ENCODE measurements around the gene SUCLG2. TPM values are rescaled to one million over a fixed set of nuclear protein-coding genes. Genes with fewer than 3 reads are reported as not detected.
"Not testable (repeated sequence)": the region's sequence is repeated elsewhere in the genome, so short reads cannot be mapped to it uniquely, and the experiment has no call there.

The SUCLG2 gene
- total RNA-seq, 4 donors from 2014 or later: 38.7 to 42.9 (median 41.3) TPM

DNA sequence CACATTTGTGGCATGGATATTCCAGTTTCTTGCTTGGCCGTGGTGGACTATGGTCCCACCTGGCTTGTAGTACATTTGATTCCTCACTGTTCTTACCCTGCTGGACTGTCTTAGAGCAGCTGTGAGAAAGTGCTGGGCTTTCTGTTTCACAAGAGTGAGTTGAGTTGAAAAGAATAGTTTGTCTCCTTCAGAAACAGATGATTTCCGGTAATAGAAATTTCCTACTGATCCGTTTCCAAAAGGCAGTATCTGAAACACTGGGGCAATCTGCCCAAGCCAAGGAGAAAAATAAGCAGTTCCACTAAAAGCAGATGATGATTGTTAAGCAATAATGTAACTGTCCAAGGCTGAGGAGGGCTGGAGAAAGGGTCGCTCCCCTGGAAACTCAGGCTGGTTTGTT is 96.0 kb downstream of the SUCLG2 start:
- no peak overlapping the region for H3K4me3 ChIP-seq (ENCODE audit: low read depth, poor library complexity, severe bottlenecking)
- intact Hi-C loops (cut with DNase I; ENCODE audit: low total_unique reads): no loop called here
- no peak for TF ChIP-seq POLR2A (IDR thresholded peaks at IDR 0.05)
- TF ChIP-seq, protein P1, sequence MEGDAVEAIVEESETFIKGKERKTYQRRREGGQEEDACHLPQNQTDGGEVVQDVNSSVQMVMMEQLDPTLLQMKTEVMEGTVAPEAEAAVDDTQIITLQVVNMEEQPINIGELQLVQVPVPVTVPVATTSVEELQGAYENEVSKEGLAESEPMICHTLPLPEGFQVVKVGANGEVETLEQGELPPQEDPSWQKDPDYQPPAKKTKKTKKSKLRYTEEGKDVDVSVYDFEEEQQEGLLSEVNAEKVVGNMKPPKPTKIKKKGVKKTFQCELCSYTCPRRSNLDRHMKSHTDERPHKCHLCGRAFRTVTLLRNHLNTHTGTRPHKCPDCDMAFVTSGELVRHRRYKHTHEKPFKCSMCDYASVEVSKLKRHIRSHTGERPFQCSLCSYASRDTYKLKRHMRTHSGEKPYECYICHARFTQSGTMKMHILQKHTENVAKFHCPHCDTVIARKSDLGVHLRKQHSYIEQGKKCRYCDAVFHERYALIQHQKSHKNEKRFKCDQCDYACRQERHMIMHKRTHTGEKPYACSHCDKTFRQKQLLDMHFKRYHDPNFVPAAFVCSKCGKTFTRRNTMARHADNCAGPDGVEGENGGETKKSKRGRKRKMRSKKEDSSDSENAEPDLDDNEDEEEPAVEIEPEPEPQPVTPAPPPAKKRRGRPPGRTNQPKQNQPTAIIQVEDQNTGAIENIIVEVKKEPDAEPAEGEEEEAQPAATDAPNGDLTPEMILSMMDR (IDR thresholded peaks at IDR 0.05): no peak
- 69 to 73% methylated on average over 4 of the region's 4 CpGs for WGBS, 2 donors
- DNase-seq (ENCODE audit: low spot score in 2 of 2): peak in 1 of 2 donors; percentile 30

DNA sequence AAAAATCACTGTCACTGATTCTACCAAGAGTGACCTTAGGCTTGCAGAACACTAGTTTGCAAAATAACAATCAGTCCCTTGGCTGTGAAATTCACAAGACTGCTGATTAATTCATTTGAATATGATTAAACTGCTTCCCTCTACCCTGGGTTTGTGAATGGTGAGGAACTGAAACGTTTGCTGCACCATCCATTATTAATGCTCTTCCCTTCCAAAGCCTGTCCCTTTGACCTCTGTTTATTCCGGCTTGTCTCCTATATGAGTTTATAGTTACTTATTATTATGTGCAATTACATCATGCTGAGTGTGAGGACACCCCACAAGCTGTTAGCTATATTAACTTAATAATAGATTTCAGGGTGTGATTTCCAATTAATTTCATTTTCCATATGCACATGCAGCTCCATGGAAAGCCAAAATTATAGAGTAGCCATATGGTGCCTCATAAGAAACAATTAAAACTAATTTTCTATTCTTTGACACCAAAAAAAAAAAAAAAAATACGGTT is 96.5 kb downstream of the SUCLG2 start:
- intact Hi-C loops (cut with DNase I; ENCODE audit: low total_unique reads): no loop called here
- TF ChIP-seq POLR2A (IDR thresholded peaks at IDR 0.05): no peak
- TF ChIP-seq, protein P1 (IDR thresholded peaks at IDR 0.05): no peak
- DNase-seq (ENCODE audit: low spot score in 2 of 2): no peak
- H3K4me3 ChIP-seq (ENCODE audit: low read depth, poor library complexity, severe bottlenecking): no peak overlapping the region
- 80 to 83% methylated on average over 3 of the region's 3 CpGs for WGBS, 2 donors

DNA sequence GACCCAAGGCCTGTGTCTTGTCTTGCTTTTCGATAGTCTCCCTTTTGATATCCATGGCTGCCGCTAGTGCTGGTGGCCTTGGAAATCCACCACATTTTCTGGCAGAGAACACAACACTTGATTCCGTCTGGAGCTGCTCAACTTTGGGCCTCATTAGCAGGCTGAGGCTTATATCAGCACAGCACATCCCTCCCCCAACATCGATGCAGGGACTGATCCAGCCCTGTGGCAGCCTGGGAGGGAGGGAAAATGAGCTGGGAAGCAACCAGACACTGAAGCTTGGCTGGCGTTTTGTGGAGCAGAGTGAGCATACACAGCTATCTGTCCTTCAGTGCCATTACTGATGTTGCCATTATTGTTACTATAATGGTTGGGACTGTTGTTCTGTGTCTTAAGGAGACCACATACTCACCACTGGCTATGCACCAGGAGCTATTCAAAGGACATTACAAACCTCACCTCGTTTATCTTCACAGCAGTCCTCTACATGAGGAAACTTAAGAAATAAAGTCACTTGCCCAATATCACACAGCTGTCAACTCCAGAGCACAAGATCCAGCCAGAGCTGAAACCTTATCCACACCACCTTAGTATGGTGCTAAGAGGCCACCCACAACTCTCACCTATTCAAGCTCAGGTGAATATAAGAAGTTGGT is 102.9 kb downstream of the SUCLG2 start:
- no peak for TF ChIP-seq POLR2A (IDR thresholded peaks at IDR 0.05)
- TF ChIP-seq, protein P1 (IDR thresholded peaks at IDR 0.05): no peak
- intact Hi-C loops (cut with DNase I; ENCODE audit: low total_unique reads): no loop called here
- no peak for DNase-seq (ENCODE audit: low spot score in 2 of 2)
- WGBS, 2 donors: 79 to 81% methylated on average over 6 of the region's 6 CpGs
- H3K4me3 ChIP-seq (ENCODE audit: low read depth, poor library complexity, severe bottlenecking): no peak overlapping the region

DNA sequence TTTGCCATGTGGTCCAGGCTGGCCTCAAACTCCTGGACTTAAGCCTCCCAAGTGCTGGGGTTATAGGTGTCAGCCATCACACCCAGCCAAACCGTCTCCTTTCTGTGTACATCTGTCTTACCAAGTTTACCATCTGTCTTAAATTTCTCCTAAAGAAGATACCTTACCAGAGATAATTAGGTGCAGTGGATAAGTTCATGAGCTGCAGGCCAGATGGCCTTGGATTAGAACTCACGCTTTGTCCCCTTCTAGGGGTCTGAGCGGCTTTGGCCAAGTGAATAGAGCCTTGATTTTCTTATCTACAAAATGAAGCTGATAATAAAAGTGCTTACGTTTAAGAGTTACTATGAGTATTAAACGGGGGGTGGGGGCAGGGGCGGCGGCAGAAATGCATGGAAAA is 103.9 kb downstream of the SUCLG2 start:
- 96 to 98% methylated on average over 7 of the region's 7 CpGs for WGBS, 2 donors
- DNase-seq (ENCODE audit: low spot score in 2 of 2): no peak
- TF ChIP-seq, protein P1 (IDR thresholded peaks at IDR 0.05): no peak
- no peak for TF ChIP-seq POLR2A (IDR thresholded peaks at IDR 0.05)
- H3K4me3 ChIP-seq (ENCODE audit: low read depth, poor library complexity, severe bottlenecking): no peak overlapping the region
- intact Hi-C loops (cut with DNase I; ENCODE audit: low total_unique reads): no loop called here

DNA sequence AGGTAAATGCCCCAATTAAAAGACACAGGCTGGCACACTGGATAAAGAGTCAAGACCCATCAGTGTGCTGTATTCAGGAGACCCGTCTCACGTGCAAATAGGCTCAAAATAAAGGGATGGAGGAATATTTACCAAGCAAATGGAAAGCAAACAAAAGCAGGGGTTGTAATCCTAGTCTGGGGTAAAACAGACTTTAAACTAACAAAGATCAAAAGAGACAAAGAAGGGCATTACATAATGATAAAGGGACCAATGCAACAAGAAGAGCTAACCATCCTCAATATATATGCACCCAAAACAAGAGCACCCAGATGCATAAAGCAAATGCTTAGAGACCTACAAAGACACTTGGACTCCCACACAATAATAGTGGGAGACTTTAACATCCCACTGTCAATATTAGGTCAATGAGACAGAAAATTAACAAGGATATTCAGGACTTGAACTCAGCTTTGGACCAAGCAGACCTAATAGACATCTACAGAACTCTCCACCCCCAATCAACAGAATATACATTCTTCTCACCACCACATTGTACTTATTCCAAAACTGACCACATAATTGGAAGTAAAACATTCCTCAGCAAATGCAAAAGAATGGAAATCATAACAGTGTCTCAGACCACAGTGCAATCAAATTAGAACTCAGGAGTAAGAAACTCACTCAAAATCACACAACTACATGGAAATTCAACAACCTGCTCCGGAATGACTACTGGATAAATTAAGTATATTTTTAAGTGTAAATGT is 111.7 kb downstream of the SUCLG2 start:
- intact Hi-C loops (cut with DNase I; ENCODE audit: low total_unique reads); DNase-seq (ENCODE audit: low spot score in 2 of 2); H3K4me3 ChIP-seq (ENCODE audit: low read depth, poor library complexity, severe bottlenecking): not testable (repeated sequence)
- WGBS, 2 donors: 93 to 96% methylated on average over 3 of the region's 3 CpGs

DNA sequence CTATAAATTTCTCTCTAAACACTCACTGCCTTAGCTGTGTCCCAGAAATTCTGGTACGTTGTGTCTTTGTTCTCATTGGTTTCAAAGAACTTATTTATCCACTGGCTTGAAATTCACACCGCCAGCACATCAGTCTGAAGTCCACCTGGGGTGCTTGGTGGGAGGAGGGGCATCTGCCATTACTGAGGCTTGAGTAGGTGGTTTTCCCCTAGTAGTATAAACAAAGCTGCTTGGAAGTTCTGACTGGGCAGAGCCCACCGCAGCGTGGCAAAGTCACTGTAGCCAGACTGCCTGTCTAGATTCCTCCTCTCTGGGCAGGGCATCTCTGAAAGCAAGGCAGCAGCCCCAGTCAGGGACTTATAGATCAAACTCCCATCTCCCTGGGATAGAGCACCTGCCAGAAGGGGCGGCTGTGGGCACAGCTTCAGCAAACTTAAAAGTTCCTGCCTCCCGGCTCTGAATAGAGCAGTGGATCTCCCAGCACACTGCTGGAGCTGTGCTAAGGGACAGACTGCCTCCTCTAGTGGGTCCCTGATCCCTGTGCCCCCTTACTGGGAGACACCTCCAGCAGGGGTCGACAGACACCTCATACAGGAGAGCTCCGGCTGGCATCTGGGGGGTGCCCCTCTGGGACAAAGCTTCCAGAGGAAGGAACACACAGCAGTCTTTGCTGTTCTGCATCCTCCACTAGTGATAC is 114.1 kb downstream of the SUCLG2 start:
- intact Hi-C loops (cut with DNase I; ENCODE audit: low total_unique reads): no loop called here
- 90 to 94% methylated on average over 8 of the region's 8 CpGs for WGBS, 2 donors

DNA sequence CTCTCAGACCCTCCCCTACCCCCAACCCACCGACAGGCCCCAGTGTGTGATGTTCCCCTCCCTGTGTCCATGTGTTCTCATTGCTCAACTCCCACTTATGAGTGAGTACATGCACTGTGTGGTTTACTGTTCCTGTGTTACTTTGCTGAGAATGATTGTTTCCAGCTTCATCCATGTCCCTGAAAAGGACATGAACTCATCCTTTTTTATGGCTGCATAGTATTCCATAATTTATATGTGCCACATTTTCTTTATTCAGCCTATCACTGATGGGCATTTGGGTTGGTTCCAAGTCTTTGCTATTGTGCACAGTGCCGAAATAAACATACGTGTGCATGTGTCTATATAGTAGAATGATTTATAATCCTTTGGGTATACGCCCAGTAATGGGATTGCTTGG is 117.2 kb downstream of the SUCLG2 start:
- H3K4me3 ChIP-seq (ENCODE audit: low read depth, poor library complexity, severe bottlenecking); DNase-seq (ENCODE audit: low spot score in 2 of 2); intact Hi-C loops (cut with DNase I; ENCODE audit: low total_unique reads): not testable (repeated sequence)
- WGBS, 2 donors: 95 to 97% methylated on average over 4 of the region's 4 CpGs

More for the DNA sequence above, 114.1 kb downstream of the SUCLG2 start:
- no peak overlapping the region for H3K4me3 ChIP-seq (ENCODE audit: low read depth, poor library complexity, severe bottlenecking)
- TF ChIP-seq POLR2A (IDR thresholded peaks at IDR 0.05): no peak
- no peak for DNase-seq (ENCODE audit: low spot score in 2 of 2)
